Measurements from ENCODE around the gene TRIML2.

- TF ChIP-seq ZNF8 (CRISPR knock-in tag; IDR thresholded peaks at IDR 0.05) (no peak), ZC3H10 (CRISPR knock-in tag; IDR thresholded peaks at IDR 0.05) (no peak), PATZ1 (CRISPR knock-in tag; IDR thresholded peaks at IDR 0.05; ENCODE audit: borderline replicate concordance) (no peak), ZNF565 (CRISPR knock-in tag; conservative IDR thresholded peaks at IDR 0.05; ENCODE audit: low read depth) (no peak), RARB (CRISPR knock-in tag; IDR thresholded peaks at IDR 0.05) (no peak), BACH2 (CRISPR knock-in tag; IDR thresholded peaks at IDR 0.05; ENCODE audit: borderline replicate concordance) (no peak), ZNF70 (CRISPR knock-in tag; IDR thresholded peaks at IDR 0.05) (no peak), TCF4 (CRISPR knock-in tag; IDR thresholded peaks at IDR 0.05; ENCODE audit: borderline replicate concordance) (no peak), CREB5 (CRISPR knock-in tag; IDR thresholded peaks at IDR 0.05; ENCODE audit: low read depth) (no peak), ARNTL (CRISPR knock-in tag; IDR thresholded peaks at IDR 0.05; ENCODE audit: borderline replicate concordance, low read depth) (no peak), ZFP30 (CRISPR knock-in tag; IDR thresholded peaks at IDR 0.05) (no peak), ISL1 (CRISPR knock-in tag; IDR thresholded peaks at IDR 0.05) (no peak)
- TF ChIP-seq, protein P1, sequence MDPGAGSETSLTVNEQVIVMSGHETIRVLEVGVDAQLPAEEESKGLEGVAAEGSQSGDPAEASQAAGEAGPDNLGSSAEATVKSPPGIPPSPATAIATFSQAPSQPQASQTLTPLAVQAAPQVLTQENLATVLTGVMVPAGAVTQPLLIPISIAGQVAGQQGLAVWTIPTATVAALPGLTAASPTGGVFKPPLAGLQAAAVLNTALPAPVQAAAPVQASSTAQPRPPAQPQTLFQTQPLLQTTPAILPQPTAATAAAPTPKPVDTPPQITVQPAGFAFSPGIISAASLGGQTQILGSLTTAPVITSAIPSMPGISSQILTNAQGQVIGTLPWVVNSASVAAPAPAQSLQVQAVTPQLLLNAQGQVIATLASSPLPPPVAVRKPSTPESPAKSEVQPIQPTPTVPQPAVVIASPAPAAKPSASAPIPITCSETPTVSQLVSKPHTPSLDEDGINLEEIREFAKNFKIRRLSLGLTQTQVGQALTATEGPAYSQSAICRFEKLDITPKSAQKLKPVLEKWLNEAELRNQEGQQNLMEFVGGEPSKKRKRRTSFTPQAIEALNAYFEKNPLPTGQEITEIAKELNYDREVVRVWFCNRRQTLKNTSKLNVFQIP (CRISPR knock-in tag; IDR thresholded peaks at IDR 0.05; ENCODE audit: borderline replicate concordance, low read depth) = no peak
- TF ChIP-seq, protein P2, sequence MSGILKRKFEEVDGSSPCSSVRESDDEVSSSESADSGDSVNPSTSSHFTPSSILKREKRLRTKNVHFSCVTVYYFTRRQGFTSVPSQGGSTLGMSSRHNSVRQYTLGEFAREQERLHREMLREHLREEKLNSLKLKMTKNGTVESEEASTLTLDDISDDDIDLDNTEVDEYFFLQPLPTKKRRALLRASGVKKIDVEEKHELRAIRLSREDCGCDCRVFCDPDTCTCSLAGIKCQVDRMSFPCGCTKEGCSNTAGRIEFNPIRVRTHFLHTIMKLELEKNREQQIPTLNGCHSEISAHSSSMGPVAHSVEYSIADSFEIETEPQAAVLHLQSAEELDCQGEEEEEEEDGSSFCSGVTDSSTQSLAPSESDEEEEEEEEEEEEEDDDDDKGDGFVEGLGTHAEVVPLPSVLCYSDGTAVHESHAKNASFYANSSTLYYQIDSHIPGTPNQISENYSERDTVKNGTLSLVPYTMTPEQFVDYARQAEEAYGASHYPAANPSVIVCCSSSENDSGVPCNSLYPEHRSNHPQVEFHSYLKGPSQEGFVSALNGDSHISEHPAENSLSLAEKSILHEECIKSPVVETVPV (CRISPR knock-in tag; IDR thresholded peaks at IDR 0.05) = no peak
Observed at GRCh38 chr4:188053302-188053701, 56.1 kb downstream of the TRIML2 start.
